Lower leg skin (tissue), 3 donors: Measurements from ENCODE around the gene IQCF5.

Experiments used
- CTCF ChIP-seq, 3 donors: fragments of 450-650 bp; IDR thresholded peaks; one replicate each; pipeline ENCODE4 v1.5.1; 2016; ENCODE audit warnings: antibody characterized with exemption in 3 of 3, mild to moderate bottlenecking in 3 of 3, moderate library complexity in 2 of 3
- POLR2A ChIP-seq, 2 donors: fragments of 450-650 bp; IDR thresholded peaks; one replicate each; pipeline ENCODE4 v1.6.1; 2016 to 2017; ENCODE audit warnings: antibody characterized with exemption in 2 of 2, mild to moderate bottlenecking in 1 of 2, moderate library complexity in 1 of 2

DNA sequence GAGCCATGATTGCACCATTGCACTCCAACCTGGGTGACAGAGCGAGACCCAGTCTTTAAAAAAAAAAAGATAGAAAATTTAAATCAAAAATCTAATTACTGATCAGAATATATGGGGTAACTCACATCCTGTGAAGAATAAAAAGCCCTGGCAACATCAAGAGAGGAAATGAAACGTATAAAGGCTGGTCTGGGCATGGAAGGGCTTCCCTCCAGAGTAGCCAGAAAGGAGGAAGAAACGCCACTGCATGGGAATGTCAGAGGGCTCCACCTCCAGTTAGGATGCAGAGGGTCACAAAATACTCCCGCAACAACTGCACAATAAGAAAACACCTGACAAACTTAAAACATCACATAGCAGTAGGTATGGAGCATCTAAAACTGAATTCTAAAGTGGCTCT is 32.6 kb upstream of the IQCF5 start:
- TF ChIP-seq POLR2A (IDR thresholded peaks at IDR 0.05) (no peak), CTCF (IDR thresholded peaks at IDR 0.05) (no peak)
